GM12874 (cell line): ENCODE data around the gene LNPEP.
A peak's percentile ranks its signal among the peaks of the same experiment; 100 is the strongest.

Source experiments
- CTCF ChIP-seq: IDR thresholded peaks from 2 replicates; pipeline ENCODE4 v1.5.1; 2011; ENCODE audit warnings: low read depth, mild to moderate bottlenecking, control low read depth, low read length, moderate library complexity; ENCODE audit not compliant: insufficient read depth

Gene LNPEP

GRCh38 chr5:96930058-96930457, 5.8 kb upstream of the LNPEP start:
- TF ChIP-seq CTCF: no peak

- TF ChIP-seq CTCF: no peak
Observed at GRCh38 chr5:96930589-96930988, 5.3 kb upstream of the LNPEP start.

GRCh38 chr5:96931605-96932004, 4.3 kb upstream of the LNPEP start:
- TF ChIP-seq CTCF: no peak

GRCh38 chr5:96932026-96932425, 3.9 kb upstream of the LNPEP start:
- TF ChIP-seq CTCF: no peak

GRCh38 chr5:96933764-96934707, 1.8 kb upstream of the LNPEP start:
- TF ChIP-seq CTCF: no peak

- TF ChIP-seq CTCF: no peak; the same call in 1 of the 2 replicates
Observed at GRCh38 chr5:96934708-96935558, 947 bp upstream of the LNPEP start.

GRCh38 chr5:96936431-96937320, 796 bp downstream of the LNPEP start:
- 0 out of 2 replicates have a peak, but pooled peaks have one; percentile 4 for TF ChIP-seq CTCF
